CD1c-positive myeloid dendritic cell (primary cell): ENCODE data around the gene FAM171A1.
A peak's percentile ranks its signal among the peaks of the same experiment; 100 is the strongest.

ENCODE experiments used
- DNase-seq: peaks from one replicate; pipeline ENCODE4 v3.0.0-alpha.2; 2016; ENCODE audit errors: extremely low spot score

FAM171A1 gene

DNA sequence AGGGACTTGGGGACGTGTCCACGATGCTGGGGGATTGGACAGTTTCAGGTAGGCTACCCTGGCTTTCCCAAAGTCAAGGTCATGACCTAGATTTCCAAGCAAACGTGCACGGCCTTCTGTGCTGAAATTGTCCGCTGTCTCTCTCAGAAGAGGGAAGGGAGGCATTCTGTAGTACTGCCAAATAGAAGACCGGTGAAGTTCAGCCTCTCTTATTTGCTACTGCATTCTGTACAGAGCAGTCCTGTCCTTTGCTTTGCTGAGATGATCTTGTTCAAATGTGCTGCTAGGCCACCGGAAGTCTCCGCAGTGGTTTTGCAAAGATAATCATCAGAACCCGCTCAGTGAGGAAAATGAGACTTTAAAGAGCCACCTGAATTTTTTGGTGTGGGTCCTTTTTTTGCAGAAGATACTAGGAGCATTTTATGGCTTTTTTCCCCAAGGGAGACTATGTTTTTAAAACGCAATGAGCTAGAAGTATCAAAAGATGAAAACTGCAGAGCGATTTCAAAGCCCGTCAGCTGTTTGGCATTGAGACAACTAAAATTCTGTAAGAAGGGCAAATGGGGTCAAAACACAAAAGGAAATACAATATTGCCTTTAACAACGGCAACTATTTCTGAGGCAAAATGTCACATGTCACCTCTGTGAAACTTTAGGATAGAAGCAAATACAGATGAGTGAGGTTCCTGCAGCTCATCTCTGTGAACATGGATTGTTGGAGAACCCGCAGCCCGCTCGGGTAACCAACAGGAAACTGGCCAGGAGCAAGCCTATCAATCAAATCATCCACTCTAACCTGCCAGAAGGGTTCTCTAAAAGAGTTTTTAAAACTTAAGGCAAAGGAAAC lies 201.3 kb downstream of the FAM171A1 start:
- peak; percentile 39 for DNase-seq

GRCh38 chr10:15168786-15169554 lies 202.1 kb downstream of the FAM171A1 start:
- DNase-seq, result peak; percentile 97

GRCh38 chr10:15168291-15168785 lies 202.8 kb downstream of the FAM171A1 start, which contains the start of gene NMT2:
NMT2 (minus strand) TSS chr10:15168693; CDS start chr10:15168612, 81 bp downstream.
- DNase-seq, result peak; percentile 91

- peak; percentile 32 for DNase-seq
Measured at GRCh38 chr10:15167411-15168290, 203.4 kb downstream of the FAM171A1 start.

GRCh38 chr10:15166325-15166724 lies 204.8 kb downstream of the FAM171A1 start:
- DNase-seq, result no peak

GRCh38 chr10:15163253-15163828 lies 207.7 kb downstream of the FAM171A1 start:
- peak; percentile 65 for DNase-seq
